ENCODE measurements around the gene GIGYF2.

The GIGYF2 gene

GRCh38 chr2:232860593-232861241, 163.6 kb downstream of the GIGYF2 start:
- no peak for TF ChIP-seq ZFX (IDR thresholded peaks at IDR 0.05)
- TF ChIP-seq, protein P1, sequence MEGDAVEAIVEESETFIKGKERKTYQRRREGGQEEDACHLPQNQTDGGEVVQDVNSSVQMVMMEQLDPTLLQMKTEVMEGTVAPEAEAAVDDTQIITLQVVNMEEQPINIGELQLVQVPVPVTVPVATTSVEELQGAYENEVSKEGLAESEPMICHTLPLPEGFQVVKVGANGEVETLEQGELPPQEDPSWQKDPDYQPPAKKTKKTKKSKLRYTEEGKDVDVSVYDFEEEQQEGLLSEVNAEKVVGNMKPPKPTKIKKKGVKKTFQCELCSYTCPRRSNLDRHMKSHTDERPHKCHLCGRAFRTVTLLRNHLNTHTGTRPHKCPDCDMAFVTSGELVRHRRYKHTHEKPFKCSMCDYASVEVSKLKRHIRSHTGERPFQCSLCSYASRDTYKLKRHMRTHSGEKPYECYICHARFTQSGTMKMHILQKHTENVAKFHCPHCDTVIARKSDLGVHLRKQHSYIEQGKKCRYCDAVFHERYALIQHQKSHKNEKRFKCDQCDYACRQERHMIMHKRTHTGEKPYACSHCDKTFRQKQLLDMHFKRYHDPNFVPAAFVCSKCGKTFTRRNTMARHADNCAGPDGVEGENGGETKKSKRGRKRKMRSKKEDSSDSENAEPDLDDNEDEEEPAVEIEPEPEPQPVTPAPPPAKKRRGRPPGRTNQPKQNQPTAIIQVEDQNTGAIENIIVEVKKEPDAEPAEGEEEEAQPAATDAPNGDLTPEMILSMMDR (conservative IDR thresholded peaks at IDR 0.05) = no peak
- H3K27ac ChIP-seq = no peak overlapping the region

DNA sequence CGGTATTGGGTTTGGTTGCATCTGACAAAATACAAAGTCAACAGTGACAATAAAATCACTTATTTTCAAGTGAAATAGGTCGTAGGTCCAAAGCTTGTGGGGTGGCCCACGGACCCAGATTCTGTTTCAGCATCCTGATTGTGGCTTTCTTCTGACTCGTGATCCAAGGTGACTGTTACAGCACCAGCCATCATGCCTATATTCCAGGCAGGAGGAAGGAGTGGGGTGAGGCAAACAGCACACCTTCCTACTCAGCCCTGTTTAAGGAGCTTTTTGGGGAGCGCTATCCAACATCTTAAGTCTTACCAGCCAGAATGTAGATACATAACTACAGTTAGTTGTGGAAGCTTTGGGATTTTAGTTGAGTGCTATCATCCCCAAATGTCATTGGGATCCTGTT, 164.2 kb downstream of the GIGYF2 start:
- no peak for TF ChIP-seq ZFX (IDR thresholded peaks at IDR 0.05)
- TF ChIP-seq, protein P1 (conservative IDR thresholded peaks at IDR 0.05) = no peak
- H3K27ac ChIP-seq = no peak overlapping the region

DNA sequence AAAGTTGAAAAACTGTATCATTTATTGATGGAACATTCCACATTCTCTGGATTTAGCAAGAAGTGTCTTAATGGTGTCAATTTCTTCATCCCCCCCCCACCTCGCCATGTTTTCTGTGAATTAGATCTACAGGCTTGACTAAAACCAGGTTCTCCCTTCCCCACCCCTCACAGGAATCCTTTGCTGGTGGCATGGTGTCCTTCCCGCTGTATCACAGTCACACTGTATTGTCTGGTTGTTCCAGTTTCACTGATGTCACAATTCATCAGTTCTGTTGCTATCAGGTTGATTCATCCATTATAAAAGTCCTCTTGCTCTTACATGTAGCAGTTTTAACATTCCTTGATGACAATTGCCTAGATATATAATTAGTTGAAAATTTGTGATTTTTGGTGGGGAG, 166.9 kb downstream of the GIGYF2 start:
- no peak overlapping the region for H3K27ac ChIP-seq
- TF ChIP-seq ZFX (IDR thresholded peaks at IDR 0.05) = no peak
- TF ChIP-seq, protein P1 (conservative IDR thresholded peaks at IDR 0.05) = no peak

DNA sequence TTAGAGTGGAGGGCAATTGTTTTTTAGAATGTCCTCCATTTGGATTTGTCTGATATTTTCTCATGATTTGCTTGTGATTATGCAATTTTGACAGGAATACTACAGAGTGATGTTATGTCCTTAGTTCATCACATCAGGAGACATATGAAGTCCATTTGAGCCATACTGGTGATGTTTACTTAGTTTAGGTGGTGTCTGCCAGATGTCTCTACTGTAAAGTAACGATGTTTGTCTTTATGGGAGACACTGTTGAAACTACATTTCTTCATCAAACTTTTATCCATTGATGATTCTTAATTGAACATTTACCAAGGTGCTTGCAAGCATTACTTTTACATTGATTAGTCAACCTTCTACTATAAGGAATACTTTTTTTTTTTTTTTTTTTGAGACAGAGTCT, 168.0 kb downstream of the GIGYF2 start:
- TF ChIP-seq ZFX (IDR thresholded peaks at IDR 0.05) = no peak
- TF ChIP-seq, protein P1 (conservative IDR thresholded peaks at IDR 0.05) = no peak
- H3K27ac ChIP-seq = no peak overlapping the region

DNA sequence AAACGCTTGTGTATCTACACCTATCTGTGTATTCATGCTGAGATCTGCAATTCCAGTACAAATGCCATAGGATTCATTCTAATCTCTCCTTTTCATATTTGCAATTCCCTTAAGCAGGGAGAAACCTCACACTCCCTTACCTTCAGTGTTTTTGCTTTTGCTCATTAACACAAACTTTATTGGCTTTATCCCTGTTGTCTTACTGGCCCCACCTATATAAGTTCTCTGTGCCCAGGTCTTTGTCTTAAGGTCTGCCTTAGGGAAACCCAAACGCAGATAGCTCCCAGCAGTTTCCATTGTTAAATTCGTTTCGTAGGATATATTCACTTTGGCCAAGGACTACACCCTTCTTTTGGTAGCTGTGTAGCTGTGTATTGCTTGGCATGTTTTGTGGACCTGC, 169.0 kb downstream of the GIGYF2 start:
- TF ChIP-seq ZFX (IDR thresholded peaks at IDR 0.05) = no peak
- TF ChIP-seq, protein P1 (conservative IDR thresholded peaks at IDR 0.05) = no peak
- no peak overlapping the region for H3K27ac ChIP-seq

GRCh38 chr2:232869138-232870017, 172.2 kb downstream of the GIGYF2 start:
- no peak overlapping the region for H3K27ac ChIP-seq
- TF ChIP-seq ZFX (IDR thresholded peaks at IDR 0.05) = no peak
- TF ChIP-seq, protein P1 (conservative IDR thresholded peaks at IDR 0.05) = no peak
